Choroid plexus epithelial cell (primary cell): ENCODE data around the gene ADAMTS12.

Source experiments
- DNase-seq: peaks from one replicate; pipeline ENCODE4 v3.0.0-alpha.2; 2010; ENCODE audit warnings: low read depth
- H3K4me3 ChIP-seq: 2 replicates; pipeline ENCODE4 v1.5.1; 2011; ENCODE audit warnings: low read depth, mild to moderate bottlenecking, control low read depth, low read length, moderate library complexity
- TF ChIP-seq, protein P1 (sequence below): conservative IDR thresholded peaks from 2 replicates; pipeline ENCODE4 v1.5.1; 2011; ENCODE audit warnings: low read depth, mild to moderate bottlenecking, control low read depth, inconsistent platforms, low read length, moderate library complexity

The ADAMTS12 gene

DNA sequence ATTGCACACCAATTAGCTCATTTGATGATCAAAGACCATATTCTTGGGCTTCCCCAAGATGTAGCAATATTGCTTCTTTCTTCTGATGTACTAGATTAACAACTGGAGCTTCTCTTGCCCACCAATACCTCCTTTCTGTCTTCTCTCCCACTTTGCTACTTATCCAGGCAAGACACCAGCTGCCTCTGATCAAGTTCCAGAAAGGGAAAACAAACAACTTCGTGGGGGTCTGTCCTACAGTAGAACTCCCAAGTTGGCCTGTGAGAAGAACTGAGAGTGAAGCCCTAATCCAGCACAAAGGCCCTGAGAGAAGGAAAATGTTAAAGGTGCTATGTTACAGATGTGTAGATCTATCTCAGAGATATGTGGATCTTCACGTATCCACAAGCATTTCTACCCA lies 44.9 kb downstream of the ADAMTS12 start:
- peak; percentile 58 for DNase-seq
- TF ChIP-seq, protein P1, sequence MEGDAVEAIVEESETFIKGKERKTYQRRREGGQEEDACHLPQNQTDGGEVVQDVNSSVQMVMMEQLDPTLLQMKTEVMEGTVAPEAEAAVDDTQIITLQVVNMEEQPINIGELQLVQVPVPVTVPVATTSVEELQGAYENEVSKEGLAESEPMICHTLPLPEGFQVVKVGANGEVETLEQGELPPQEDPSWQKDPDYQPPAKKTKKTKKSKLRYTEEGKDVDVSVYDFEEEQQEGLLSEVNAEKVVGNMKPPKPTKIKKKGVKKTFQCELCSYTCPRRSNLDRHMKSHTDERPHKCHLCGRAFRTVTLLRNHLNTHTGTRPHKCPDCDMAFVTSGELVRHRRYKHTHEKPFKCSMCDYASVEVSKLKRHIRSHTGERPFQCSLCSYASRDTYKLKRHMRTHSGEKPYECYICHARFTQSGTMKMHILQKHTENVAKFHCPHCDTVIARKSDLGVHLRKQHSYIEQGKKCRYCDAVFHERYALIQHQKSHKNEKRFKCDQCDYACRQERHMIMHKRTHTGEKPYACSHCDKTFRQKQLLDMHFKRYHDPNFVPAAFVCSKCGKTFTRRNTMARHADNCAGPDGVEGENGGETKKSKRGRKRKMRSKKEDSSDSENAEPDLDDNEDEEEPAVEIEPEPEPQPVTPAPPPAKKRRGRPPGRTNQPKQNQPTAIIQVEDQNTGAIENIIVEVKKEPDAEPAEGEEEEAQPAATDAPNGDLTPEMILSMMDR, result no peak

DNA sequence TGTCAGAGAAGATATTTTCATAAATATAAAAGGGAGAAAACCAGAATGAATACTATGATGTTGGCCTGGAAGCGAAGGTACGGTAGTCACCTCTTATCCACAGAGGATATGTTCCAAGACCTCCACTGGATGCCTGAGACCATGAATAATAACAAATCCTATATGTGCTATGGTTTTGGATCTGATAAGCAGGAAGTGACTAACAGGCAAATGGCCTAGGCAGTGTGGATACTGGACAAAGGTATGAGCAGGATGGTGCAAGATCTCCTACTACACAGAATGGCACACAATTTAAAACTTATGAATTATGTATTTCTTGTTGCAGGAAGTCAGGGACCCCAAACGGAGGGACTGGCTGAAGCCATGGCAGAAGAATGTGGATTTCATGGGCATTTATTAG lies 48.2 kb downstream of the ADAMTS12 start:
- TF ChIP-seq, protein P1, result no peak
- no peak overlapping the region for H3K4me3 ChIP-seq
- peak; percentile 83 for DNase-seq

More for the DNA sequence above, 44.9 kb downstream of the ADAMTS12 start:
- H3K4me3 ChIP-seq, result no peak overlapping the region

DNA sequence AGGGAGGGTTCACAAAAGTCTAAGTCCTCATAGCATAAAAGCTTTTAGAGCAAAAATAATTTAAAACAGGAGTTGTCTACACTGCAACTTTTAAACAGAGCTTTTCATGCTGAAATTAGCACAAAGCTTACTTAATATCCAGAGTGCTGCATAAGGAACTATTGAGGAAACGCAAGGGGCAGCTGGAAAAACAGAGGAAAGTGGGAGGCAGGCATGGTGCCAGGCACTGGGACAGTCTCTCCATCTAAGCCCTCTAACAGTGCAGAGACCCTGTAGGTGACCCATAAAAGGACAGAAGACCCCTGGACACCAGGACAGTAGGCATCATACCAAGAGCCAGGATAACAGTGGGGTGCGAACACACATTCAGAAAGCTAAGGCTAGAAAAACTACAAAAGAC lies 49.3 kb downstream of the ADAMTS12 start:
- H3K4me3 ChIP-seq, result no peak overlapping the region
- TF ChIP-seq, protein P1, result no peak
- DNase-seq, result no peak

DNA sequence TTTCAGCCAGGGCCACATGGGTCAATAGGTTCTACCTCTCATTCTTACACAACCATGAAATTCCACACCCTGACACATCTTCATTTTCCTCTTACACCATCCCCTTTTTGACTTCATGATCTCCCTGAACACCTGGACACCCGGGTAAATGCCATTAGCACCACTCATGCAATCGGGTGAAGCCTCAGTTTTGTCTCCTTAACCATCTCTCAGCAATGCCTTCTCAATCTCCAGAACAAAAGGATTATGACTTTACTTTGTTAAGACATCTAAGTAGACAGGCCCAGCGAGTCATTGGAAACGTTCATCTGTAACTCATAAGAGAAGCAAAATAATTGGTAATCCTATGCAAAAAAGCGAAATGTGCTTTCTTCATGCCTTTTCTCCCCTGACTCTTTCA lies 49.9 kb downstream of the ADAMTS12 start:
- no peak overlapping the region for H3K4me3 ChIP-seq
- DNase-seq, result no peak
- TF ChIP-seq, protein P1, result no peak

DNA sequence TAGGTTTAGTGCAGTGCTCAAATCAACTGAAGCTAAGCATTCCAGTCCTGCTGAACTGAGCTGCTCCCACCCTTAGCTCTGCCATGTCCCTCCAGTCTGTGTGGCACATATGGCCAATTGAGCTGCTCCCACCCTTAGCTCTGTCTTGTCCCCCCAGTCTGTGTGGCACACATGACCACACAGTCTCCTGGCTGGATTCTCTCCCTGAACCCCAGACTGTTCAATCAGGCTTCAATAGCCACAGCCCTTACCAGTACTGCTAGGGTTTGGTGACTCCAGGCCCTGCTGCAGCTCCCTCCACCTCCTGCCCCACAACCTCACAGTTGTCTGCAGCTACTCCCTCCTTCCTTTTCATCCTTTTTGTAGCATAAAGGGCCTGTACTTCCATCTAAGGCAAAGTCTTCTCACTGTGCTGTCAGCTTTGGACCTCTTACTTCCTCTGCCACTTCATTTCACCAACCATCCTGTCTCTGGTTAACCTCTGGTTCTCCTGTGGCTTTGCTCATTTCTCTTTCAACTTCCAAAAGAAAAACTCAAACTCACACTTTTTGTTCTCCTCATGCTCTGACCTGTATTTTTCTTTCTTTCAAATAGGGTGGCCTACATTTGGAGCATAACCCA lies 50.8 kb downstream of the ADAMTS12 start:
- TF ChIP-seq, protein P1, result no peak
- no peak for DNase-seq
- H3K4me3 ChIP-seq, result no peak overlapping the region

DNA sequence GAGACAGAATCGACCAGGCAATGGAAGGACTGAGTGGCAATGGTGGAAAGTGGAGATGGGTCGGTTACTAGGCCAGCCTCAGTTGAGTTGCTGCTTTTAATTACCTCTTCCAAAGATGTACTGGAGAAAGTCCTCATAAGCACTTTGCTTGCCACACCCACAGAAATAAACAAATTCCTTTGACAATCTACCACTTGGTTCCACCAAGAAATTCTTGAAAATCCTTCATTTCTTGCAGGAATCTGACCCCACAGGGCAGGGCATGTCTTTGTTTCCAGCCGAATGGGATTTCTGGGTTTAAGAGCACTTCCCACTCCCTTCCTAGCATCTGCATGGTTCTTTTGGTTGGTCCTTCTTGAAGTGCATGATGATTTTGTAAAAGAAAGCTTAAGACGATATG lies 54.5 kb downstream of the ADAMTS12 start:
- TF ChIP-seq, protein P1, result no peak
- no peak for DNase-seq
- no peak overlapping the region for H3K4me3 ChIP-seq

DNA sequence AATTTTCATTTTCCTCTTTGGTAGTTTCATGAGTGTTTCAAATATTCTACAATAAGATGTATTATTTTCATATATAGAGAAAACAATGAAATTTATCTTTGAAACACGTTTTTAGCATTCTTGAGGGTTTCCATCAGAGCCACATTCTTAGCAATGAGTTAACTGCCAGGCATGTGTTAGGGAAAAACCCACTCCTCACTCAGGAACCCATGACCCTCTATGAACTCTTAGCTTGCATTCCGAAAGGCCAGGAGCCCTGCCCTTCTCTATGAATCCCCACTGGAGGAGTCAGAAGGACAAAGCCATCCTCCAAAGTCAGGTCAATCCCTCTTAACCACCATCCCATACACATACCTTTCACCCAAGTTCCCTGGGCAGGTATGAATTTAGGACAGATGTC lies 57.5 kb downstream of the ADAMTS12 start:
- peak; percentile 88 for DNase-seq
- TF ChIP-seq, protein P1, result no peak
- no peak overlapping the region for H3K4me3 ChIP-seq
